HG03066 (cell line): Measurements from ENCODE around the gene NDST3.
"Not testable (repeated sequence)": the region's sequence is repeated elsewhere in the genome, so short reads cannot be mapped to it uniquely, and the experiment has no call there.

Experiments used
- ATAC-seq: cut with Tn5 transposase; IDR thresholded peaks from one replicate; pipeline ENCODE4 v1.9.1; 2021; ENCODE audit warnings: low read depth; ENCODE audit not compliant: unreplicated experiment

The NDST3 gene

GRCh38 chr4:118290951-118291350 lies 256.7 kb downstream of the NDST3 start:
- no peak for ATAC-seq

- no peak for ATAC-seq
Measured at GRCh38 chr4:118296729-118297128, 262.4 kb downstream of the NDST3 start.

DNA sequence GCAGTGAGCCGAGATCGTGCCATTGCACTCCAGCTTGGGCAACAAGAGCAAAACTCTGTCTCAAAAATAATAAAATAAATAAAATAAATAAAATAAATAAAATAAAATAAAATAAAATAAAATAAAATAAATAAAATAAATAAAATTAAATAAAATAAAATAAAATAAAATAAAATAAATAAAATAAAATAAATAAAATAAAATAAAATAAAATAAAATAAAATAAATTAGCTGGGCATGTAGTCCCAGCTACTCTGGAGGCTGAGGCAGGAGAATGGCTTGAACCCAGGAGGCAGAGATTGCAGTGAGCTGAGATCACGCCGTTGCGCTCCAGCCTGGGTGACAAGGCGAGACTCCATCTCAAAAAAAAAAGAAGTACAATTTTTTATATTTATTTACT lies 265.3 kb downstream of the NDST3 start:
- not testable (repeated sequence) for ATAC-seq

- ATAC-seq, result no peak
Measured at GRCh38 chr4:118307643-118308042, 273.4 kb downstream of the NDST3 start.
